H4 (cell line): ENCODE data around the gene NECTIN1. TPM values are rescaled to one million over a fixed set of nuclear protein-coding genes. Genes with fewer than 3 reads are reported as not detected.

ENCODE experiments used
- DNase-seq: peaks from one replicate; pipeline ENCODE4 v3.0.0-alpha.2; 2015; ENCODE audit warnings: low spot score
- total RNA-seq: library from RNA; depleted of rRNA; stranded (reverse); fragments of >200 nt; shearing (Covaris generic); gene quantifications from 2 replicates; pipeline ENCODE4 v1.2.3, GENCODE V29; 2014

Gene NECTIN1
- total RNA-seq, 1 experiment from 2014 or later = 6.6 TPM

DNA sequence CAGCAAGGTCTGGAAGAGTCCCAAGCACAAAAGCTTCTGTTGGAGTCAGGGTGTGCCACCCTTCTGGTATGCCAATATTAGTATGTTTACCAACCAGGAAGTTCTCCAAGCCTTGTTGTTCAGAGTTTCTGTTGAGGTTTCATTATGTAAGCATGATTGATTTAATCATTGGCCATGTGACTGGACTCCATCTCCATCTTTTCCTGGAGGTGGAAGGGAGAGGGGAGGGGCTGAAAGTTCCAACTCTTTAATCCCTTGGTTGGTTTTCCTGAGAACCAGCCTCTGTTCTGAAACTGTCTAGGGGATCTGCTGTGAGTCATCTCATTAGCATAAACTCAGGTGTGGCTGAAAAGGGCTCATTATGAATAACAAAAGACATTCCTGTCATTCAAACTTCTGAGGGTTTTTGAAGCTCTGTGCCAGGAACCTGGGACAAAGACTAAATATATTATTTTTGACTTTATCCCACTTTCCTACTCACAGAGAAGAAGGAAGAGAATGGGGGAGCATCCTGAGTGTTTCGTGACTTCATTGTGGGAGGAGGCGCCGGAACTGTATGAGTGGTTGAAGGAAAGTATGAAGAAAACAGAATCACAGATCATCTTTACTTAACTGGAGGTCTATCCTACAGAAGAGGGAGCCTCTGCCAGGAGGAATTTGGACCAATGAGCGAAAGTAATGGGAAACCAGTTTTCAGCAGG is 138.2 kb downstream of the NECTIN1 start:
- DNase-seq = peak; percentile 86

DNA sequence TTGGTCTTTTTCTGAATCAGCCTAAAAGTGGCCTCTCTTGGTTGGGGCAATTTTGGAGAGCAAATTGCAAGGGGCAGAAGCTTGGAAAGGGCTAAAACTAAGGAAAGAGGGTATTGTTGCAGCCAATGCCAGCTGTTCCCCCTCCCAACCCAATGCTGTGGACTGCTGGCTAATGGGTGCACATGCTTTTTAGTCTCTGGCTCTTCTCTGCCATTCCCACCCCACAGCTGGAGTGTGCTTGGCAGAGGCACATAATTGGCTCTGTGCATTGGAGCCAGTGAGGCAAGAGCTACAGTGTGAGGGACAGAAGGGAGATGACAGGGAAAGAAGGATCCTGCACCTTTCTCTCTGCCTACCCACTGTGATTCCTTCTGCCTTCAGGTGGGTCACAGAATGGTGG is 140.0 kb downstream of the NECTIN1 start:
- no peak for DNase-seq
